CD14-positive monocyte (primary cell): ENCODE results near the gene KXD1. TPM values are rescaled to one million over a fixed set of nuclear protein-coding genes. Genes with fewer than 3 reads are reported as not detected.
A peak's percentile ranks its signal among the peaks of the same experiment; 100 is the strongest.

ENCODE experiments used
- DNase-seq, 3 donors: peaks; one replicate each; pipeline ENCODE4 v3.0.0-alpha.2; 2011 to 2022
- H2AFZ ChIP-seq: 2 replicates; pipeline ENCODE4 v1.6.0; 2012; ENCODE audit warnings: mild to moderate bottlenecking, low read depth, low read length, inconsistent platforms; ENCODE audit not compliant: insufficient read depth, poor library complexity, severe bottlenecking
- H3K27ac ChIP-seq, 2 donors: 1 replicate in 1 of 2; 2 replicates in 1 of 2; pipeline ENCODE4 v1.5.1; 2012 to 2013; ENCODE audit warnings: low read length in 2 of 2, control low read depth in 1 of 2, inconsistent platforms in 1 of 2, low read depth in 1 of 2, mild to moderate bottlenecking in 1 of 2
- H3K27me3 ChIP-seq, 2 donors: one replicate each; pipeline versions ENCODE4 v1.6.0 to v1.6.1; 2011 to 2013; ENCODE audit warnings: low read length in 2 of 2; ENCODE audit not compliant: control insufficient read depth in 2 of 2, insufficient read depth in 2 of 2
- H3K36me3 ChIP-seq, 2 donors: replicated peaks in 1 of 2; 1 replicate in 1 of 2; 2 replicates in 1 of 2; pipeline versions ENCODE4 v1.5.1 to v1.6.1; 2012 to 2013; ENCODE audit warnings: low read length in 2 of 2, control low read depth in 1 of 2, inconsistent platforms in 1 of 2, mild to moderate bottlenecking in 1 of 2; ENCODE audit not compliant: insufficient read depth in 2 of 2, control insufficient read depth in 1 of 2
- H3K4me1 ChIP-seq, 2 donors: 1 replicate in 1 of 2; 2 replicates in 1 of 2; pipeline versions ENCODE4 v1.5.1 to v1.6.1; 2012 to 2013; ENCODE audit warnings: low read length in 2 of 2, control low read depth in 1 of 2, inconsistent platforms in 1 of 2, mild to moderate bottlenecking in 1 of 2, moderate library complexity in 1 of 2; ENCODE audit not compliant: insufficient read depth in 2 of 2, control insufficient read depth in 1 of 2
- H3K4me2 ChIP-seq: replicated peaks from 2 replicates; pipeline ENCODE3; 2012; ENCODE audit warnings: low read length, moderate library complexity, mild to moderate bottlenecking; ENCODE audit not compliant: poor library complexity, severe bottlenecking; ENCODE audit errors: extremely low read depth
- H3K4me3 ChIP-seq, 3 experiments: fragments of 200-600 bp in 1 of 3; sonication (generic) in 1 of 3; replicated peaks in 1 of 3; 1 replicate in 2 of 3; 2 replicates in 1 of 3; pipeline ENCODE4 v1.5.1; 2011 to 2013; ENCODE audit warnings: low read length in 3 of 3, mild to moderate bottlenecking in 3 of 3, control low read depth in 2 of 3, low read depth in 2 of 3, inconsistent platforms in 1 of 3, moderate library complexity in 1 of 3
- H3K79me2 ChIP-seq: 2 replicates; pipeline ENCODE4 v1.6.0; 2012; ENCODE audit warnings: mild to moderate bottlenecking, control low read depth, inconsistent platforms, low read length, moderate library complexity; ENCODE audit not compliant: insufficient read depth
- H3K9ac ChIP-seq: 2 replicates; pipeline ENCODE4 v1.6.0; 2017; ENCODE audit warnings: low read length, mild to moderate bottlenecking; ENCODE audit not compliant: insufficient read depth, poor library complexity, severe bottlenecking
- H3K9me3 ChIP-seq, 2 donors: replicated peaks in 1 of 2; 1 replicate in 1 of 2; 2 replicates in 1 of 2; pipeline versions ENCODE4 v1.5.1 to v1.6.1; 2012 to 2013; ENCODE audit warnings: low read length in 2 of 2, control low read depth in 1 of 2; ENCODE audit not compliant: control insufficient read depth in 1 of 2, insufficient read depth in 1 of 2
- H4K20me1 ChIP-seq: 2 replicates; pipeline ENCODE4 v1.6.0; 2012; ENCODE audit warnings: mild to moderate bottlenecking, low read length, control low read depth, moderate library complexity; ENCODE audit not compliant: insufficient read depth
- H3K27ac Mint-ChIP-seq, 7 donors: one replicate each; pipeline ENCODE4 v1.8.0; 2020; ENCODE audit warnings: mild to moderate bottlenecking in 7 of 7, mixed read lengths in 7 of 7, moderate library complexity in 6 of 7, inconsistent platforms in 2 of 7
- H3K27me3 Mint-ChIP-seq, 3 donors: one replicate each; pipeline ENCODE4 v1.8.0; 2021 to 2022; ENCODE audit warnings: low read depth in 3 of 3, mild to moderate bottlenecking in 3 of 3, mixed read lengths in 3 of 3, moderate library complexity in 3 of 3, inconsistent platforms in 1 of 3
- H3K36me3 Mint-ChIP-seq, 2 donors: one replicate each; pipeline ENCODE4 v1.8.0; 2020; ENCODE audit warnings: mixed read lengths in 2 of 2, inconsistent platforms in 1 of 2, mild to moderate bottlenecking in 1 of 2
- H3K4me1 Mint-ChIP-seq: one replicate; pipeline ENCODE4 v1.8.0; 2020; ENCODE audit warnings: mild to moderate bottlenecking, mixed read lengths
- H3K4me3 Mint-ChIP-seq, 2 donors: one replicate each; pipeline ENCODE4 v1.8.0; 2020; ENCODE audit warnings: mild to moderate bottlenecking in 2 of 2, mixed read lengths in 2 of 2, moderate library complexity in 1 of 2
- H3K9me3 Mint-ChIP-seq, 7 donors: one replicate each; pipeline ENCODE4 v1.8.0; 2020 to 2022; ENCODE audit warnings: mixed read lengths in 7 of 7, mild to moderate bottlenecking in 6 of 7, moderate library complexity in 6 of 7, inconsistent platforms in 2 of 7
- WGBS: methylation state at CpG from one replicate; pipeline ENCODE4 v1.1.5; 2013; ENCODE audit warnings: missing lambda C conversion rate; ENCODE audit not compliant: insufficient coverage; 5-methylcytosine and 5-hydroxymethylcytosine counted together
- intact Hi-C, 2 donors: fragments of 100-400 bp; cut with micrococcal nuclease; formaldehyde crosslinking; loops; one replicate each; pipeline versions ENCODE4 v1.15.0 to v1.15.1; 2023
- polyA plus RNA-seq, 3 donors: library from polyadenylated mRNA; depleted of rRNA in 1 of 3; unstranded in 2 of 3; stranded (reverse) in 1 of 3; fragments of 300-500 nt in 2 of 3; fragments of >200 nt in 1 of 3; fragmentation: Illumina TruSeq in 2 of 3; gene quantifications; 1 replicate in 2 of 3; 2 replicates in 1 of 3; pipeline ENCODE4 v1.2.3, GENCODE V29; 2012 to 2021
- TF ChIP-seq, protein P1 (sequence below): fragments of 200-600 bp; IDR thresholded peaks from one replicate; pipeline ENCODE4 v1.8.0; 2022; ENCODE audit warnings: antibody characterized with exemption, mild to moderate bottlenecking

KXD1 gene
- polyA plus RNA-seq, 3 donors, result 74.4 to 194 (median 87.9) TPM

DNA sequence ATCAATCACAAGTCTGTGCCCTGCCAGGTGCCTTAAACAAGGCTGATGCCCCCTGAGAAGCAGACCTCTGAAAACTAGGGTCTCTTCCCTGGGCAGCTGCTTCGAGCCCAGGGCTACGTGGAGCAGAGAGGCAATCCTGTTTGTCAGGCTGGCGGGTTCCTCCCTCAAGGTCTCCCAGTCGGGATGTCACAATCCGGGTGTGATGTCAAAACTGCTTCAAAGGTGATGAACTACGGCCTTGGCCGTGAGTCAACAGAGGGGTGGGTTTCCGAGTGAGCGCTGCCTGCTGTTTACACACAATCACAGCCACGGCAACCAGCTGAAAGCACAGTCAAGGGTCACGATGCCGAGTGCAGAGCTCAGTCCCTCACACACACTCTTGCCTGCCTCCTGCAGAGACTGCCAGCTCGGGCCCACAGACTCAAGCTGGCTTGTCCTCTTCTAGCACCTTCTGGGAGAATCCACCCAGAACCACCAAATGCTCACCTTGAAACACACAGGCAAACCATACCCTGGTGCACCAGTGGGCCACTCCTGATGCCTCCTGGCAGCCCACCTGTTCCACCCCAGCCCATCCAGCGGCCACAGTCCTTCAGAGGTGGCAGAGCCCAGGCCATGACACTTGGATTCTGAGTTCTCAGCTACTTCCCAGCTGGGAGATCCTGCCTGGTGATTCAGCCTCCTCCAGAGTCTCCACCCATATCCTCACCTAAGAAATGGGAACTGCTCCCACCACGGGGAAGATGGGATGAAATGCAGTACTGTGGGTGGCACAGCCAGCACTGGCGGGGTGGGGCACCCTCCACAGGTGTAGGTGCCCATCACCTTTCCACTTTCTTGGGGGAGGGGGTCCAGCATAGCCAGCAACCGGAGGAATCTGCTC is 42.6 kb upstream of the KXD1 start:
- Mint-ChIP-seq H3K4me3 (peak overlapping the region; percentile 70 to 72), H3K9me3 (no peaks in the 10 kb centered on the region), H3K27ac (peak overlapping the region; percentile 98 to 100 (median 99)), H3K4me1 (peaks cover 80% of the 10 kb centered on the region), H3K36me3 (peaks cover 32 to 37% of the 10 kb centered on the region in 2 donors), H3K27me3 (peaks cover 0 to 4% (median 3%) of the 10 kb centered on the region in 3 donors)
- peaks cover 50 to 65% of the 10 kb centered on the region in 2 donors for H3K4me1 ChIP-seq
- H3K4me3 ChIP-seq, result peak overlapping the region in 1 of 3 experiments; percentile 48
- 21% methylated on average over 14 of the region's 17 CpGs for WGBS
- TF ChIP-seq, protein P1, sequence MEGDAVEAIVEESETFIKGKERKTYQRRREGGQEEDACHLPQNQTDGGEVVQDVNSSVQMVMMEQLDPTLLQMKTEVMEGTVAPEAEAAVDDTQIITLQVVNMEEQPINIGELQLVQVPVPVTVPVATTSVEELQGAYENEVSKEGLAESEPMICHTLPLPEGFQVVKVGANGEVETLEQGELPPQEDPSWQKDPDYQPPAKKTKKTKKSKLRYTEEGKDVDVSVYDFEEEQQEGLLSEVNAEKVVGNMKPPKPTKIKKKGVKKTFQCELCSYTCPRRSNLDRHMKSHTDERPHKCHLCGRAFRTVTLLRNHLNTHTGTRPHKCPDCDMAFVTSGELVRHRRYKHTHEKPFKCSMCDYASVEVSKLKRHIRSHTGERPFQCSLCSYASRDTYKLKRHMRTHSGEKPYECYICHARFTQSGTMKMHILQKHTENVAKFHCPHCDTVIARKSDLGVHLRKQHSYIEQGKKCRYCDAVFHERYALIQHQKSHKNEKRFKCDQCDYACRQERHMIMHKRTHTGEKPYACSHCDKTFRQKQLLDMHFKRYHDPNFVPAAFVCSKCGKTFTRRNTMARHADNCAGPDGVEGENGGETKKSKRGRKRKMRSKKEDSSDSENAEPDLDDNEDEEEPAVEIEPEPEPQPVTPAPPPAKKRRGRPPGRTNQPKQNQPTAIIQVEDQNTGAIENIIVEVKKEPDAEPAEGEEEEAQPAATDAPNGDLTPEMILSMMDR, result no peak
- H3K4me2 ChIP-seq, result peak overlapping the region; percentile 59
- H3K36me3 ChIP-seq, result peaks cover 0 to 7% of the 10 kb centered on the region in 2 donors
- intact Hi-C loops, result no loop called here
- peak overlapping the region; percentile 66 for H3K9ac ChIP-seq
- peak; percentile 98 to 99 (median 99) for DNase-seq
- peak overlapping the region; percentile 87 to 91 for H3K27ac ChIP-seq
- H3K9me3 ChIP-seq, result no peaks in the 10 kb centered on the region
- H2AFZ ChIP-seq, result no peak overlapping the region
- H3K27me3 ChIP-seq, result no peaks in the 10 kb centered on the region
- peaks cover 98% of the 10 kb centered on the region for H3K79me2 ChIP-seq
- peaks cover 96% of the 10 kb centered on the region for H4K20me1 ChIP-seq

DNA sequence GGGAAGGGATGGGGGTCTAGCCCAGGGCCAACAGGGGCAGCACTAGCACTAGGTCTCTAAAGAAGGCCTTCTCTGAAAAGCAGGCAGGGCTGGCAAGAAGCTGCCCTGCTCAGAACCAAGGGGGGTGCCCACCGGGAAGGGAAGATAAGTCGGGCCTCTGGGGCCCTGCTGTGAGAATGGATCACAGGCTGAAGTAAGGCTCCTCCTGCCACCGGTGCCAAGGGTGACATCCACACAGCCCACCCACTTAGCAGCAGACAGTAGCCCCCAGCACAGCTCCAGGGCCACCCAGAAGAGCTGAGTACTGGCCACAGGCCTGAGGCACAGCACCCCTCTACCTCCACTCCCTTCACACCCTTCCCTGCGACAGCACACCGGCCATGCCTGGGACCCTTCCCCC is 41.7 kb upstream of the KXD1 start:
- peak overlapping the region in 1 of 3 experiments; percentile 48 for H3K4me3 ChIP-seq
- H3K4me3 Mint-ChIP-seq, result no peak overlapping the region
- peaks cover 79% of the 10 kb centered on the region for H3K4me1 Mint-ChIP-seq
- intact Hi-C loops, result no loop called here
- peak overlapping the region; percentile 59 for H3K4me2 ChIP-seq
- 90% methylated on average over 5 of the region's 5 CpGs for WGBS
- peaks cover 99% of the 10 kb centered on the region for H3K79me2 ChIP-seq
- H2AFZ ChIP-seq, result no peak overlapping the region
- H3K9me3 ChIP-seq, result no peaks in the 10 kb centered on the region
- H4K20me1 ChIP-seq, result peaks cover 96% of the 10 kb centered on the region
- peak overlapping the region; percentile 66 for H3K9ac ChIP-seq
- H3K36me3 ChIP-seq, result peaks cover 0 to 7% of the 10 kb centered on the region in 2 donors
- TF ChIP-seq, protein P1, result no peak
- peaks cover 54 to 63% of the 10 kb centered on the region in 2 donors for H3K4me1 ChIP-seq
- no peaks in the 10 kb centered on the region for H3K9me3 Mint-ChIP-seq
- DNase-seq, result no peak
- H3K36me3 Mint-ChIP-seq, result peaks cover 29 to 37% of the 10 kb centered on the region in 2 donors
- H3K27me3 Mint-ChIP-seq, result peaks cover 0 to 4% (median 3%) of the 10 kb centered on the region in 3 donors
- peak overlapping the region; percentile 87 to 91 for H3K27ac ChIP-seq
- H3K27ac Mint-ChIP-seq, result peak overlapping the region; percentile 98 to 100 (median 99)
- H3K27me3 ChIP-seq, result no peaks in the 10 kb centered on the region
